Putamen (tissue), 1 donor: Measurements from ENCODE around the gene GSG1L.

Source experiments
- DNase-seq: peaks from one replicate; pipeline ENCODE4 v3.0.0-alpha.2; 2016; ENCODE audit warnings: low spot score

Gene GSG1L

DNA sequence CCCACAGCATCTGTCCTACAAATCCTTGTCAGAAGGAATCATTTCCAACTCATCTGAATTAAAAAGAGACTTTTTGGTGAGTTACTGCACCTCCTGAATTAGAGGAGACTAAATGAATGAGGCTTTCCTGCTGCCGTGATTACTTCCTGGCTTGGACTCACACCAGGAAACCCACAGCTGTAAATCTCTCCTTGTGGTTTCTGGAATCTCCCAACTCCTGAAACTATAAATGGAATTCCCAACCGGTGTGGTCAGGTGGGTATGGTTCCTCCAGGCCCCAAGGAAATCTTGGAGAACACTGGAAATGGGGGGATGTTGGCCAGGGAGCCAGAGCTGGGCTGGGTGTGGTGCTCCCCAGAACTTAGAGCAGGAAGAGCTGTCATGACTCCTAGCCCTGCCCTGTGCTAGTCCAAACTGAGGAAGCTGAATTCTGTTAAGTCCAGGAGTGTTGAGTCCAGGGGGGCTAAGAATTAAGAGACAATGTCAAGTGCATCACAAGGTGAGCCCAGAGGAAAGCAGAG is 216.4 kb downstream of the GSG1L start:
- no peak for DNase-seq

DNA sequence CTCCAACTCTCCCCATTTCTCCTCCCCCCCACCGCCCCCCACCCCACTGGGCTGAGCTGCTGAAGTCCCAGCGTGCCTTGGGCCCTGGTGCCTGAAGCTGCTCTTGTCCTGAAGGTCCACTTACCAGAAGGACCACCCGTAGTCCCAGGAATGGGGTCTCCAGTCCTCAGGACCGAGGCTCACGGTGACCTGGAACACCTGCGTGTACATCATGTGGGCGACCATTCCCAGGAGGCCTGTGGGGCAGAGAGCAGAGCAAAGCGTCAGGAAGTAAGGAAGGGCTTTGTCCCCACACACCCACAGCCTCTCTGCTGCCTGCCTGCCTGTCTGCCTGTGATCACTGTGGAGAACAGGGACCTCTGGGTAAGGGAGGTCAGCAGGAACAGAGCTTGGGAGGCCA is 218.7 kb downstream of the GSG1L start:
- DNase-seq: no peak

- no peak for DNase-seq
Measured at GRCh38 chr16:27843800-27844199, 219.7 kb downstream of the GSG1L start.

DNA sequence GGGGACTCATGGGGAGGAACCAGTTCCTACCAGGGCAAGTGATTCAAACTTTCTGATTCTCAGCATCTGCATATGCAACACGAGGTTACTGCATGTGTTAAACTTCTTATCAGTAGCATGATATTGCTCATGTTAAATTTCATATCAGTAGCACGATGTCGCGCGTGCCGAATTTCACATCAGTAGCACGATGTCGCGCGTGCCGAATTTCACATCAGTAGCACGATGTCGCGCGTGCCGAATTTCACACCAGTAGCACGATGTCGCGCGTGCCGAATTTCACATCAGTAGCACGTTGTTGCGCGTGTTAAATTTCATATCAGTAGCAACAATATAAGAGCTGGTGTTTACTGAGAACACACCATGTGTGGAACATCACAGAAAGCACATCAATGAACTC is 221.6 kb downstream of the GSG1L start:
- no peak for DNase-seq

GRCh38 chr16:27841061-27841801 is 222.3 kb downstream of the GSG1L start:
- no peak for DNase-seq

GRCh38 chr16:27840311-27841060 is 223.0 kb downstream of the GSG1L start:
- DNase-seq: no peak

GRCh38 chr16:27839419-27839818 is 224.1 kb downstream of the GSG1L start:
- no peak for DNase-seq

- DNase-seq: no peak
Measured at GRCh38 chr16:27838536-27839175, 224.9 kb downstream of the GSG1L start.

- no peak for DNase-seq
Measured at GRCh38 chr16:27829975-27830374, 233.5 kb downstream of the GSG1L start.

GRCh38 chr16:27828671-27829070 is 234.8 kb downstream of the GSG1L start:
- no peak for DNase-seq

GRCh38 chr16:27827765-27828164 is 235.7 kb downstream of the GSG1L start:
- DNase-seq: no peak

DNA sequence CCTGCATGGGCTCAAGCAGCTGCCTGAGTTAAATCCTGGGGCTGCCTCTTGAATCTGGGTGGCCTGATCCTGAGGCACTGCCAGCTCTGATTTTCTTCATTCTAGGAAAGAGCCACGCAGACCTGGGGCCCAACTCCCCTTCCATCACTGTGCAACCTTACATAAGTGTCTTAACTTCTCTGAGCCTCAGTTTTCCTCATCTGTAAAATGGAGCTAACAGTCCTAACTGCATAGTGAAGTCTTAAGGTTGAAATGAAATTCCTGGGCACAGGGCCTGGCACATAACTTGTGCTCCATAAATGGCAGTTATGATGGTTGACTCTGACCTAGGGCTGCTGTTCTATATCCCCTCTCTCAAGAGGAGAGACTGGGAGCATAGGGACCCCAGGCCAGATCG is 236.6 kb downstream of the GSG1L start:
- no peak for DNase-seq

GRCh38 chr16:27826081-27826892 is 237.2 kb downstream of the GSG1L start:
- DNase-seq: no peak

DNA sequence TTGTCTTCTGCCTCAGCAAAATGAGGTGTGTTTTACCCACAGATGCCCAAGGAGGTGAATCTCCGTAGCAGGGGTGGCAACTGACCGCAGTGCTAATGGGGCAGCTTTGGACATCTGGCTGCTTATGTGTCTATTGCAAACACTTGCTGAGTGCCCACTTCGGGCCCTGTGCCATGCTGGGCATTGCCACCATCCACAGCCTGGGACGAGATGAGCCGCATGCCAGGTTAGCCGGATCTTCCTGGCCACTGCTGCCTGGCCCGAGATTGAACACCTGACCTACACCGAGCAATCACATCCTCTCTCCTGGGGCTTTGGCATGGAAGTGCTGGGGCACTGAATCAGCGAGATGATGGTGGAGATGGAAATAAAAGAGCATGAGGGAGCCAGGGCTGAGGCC is 238.7 kb downstream of the GSG1L start:
- no peak for DNase-seq

- no peak for DNase-seq
Measured at GRCh38 chr16:27824006-27824405, 239.5 kb downstream of the GSG1L start.

DNA sequence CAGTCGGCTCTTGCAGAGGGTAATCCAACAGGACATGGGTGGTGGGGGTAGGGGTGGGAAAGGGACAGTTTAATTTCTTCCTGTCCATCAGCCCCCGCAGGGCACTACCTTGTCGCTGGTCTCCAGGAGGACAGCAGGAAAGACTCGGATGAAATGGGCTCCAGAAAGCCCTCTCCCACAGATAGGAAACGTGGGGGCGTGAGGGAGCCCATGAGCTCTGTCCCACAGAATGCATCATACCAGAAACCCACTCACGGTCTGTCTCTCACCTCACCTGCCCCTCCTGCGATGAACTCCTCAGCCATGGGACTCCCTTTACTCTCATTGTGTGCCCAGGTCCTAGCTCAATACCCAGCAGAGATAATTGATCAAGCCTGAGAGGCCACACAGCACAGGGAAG is 240.1 kb downstream of the GSG1L start:
- no peak for DNase-seq

DNA sequence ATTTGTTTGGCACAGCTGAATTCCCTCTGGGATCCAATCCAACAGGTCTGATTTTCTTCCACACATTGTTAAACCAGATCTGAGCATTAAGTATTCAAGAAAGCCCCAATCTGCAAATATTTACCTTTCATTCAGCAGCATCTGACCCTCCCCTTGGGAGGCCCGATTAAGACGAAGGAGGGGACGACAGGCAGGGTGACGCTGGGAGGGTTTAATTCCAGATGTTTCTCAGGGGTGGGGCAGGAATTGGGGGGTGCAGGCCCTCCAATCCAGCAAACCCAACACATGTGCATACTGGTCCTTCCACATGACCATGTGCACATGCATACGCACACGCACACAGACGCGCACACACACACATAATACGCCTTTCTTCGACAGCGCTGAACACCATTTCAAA is 240.5 kb downstream of the GSG1L start:
- no peak for DNase-seq

DNA sequence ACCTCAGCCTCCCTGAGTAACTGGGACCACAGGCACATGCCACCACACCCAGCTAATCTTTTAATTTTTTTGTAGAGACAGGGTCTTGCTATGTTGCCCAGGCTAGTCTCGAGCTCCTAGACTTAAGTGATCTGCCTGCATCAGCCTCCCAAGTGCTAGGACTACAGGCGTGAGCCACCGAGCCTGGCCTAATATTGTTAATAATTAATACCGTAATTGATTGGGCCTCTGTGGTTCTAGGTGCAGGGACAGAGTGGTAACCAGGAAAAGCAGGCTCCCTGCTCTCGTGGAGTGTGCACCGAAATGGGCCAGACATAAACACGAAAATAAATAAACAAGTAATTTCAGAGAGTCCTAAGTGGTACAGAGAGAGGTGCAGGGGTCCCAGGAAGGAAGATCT is 241.0 kb downstream of the GSG1L start:
- no peak for DNase-seq

GRCh38 chr16:27820646-27821345 is 242.7 kb downstream of the GSG1L start:
- peak; percentile 13 for DNase-seq

DNA sequence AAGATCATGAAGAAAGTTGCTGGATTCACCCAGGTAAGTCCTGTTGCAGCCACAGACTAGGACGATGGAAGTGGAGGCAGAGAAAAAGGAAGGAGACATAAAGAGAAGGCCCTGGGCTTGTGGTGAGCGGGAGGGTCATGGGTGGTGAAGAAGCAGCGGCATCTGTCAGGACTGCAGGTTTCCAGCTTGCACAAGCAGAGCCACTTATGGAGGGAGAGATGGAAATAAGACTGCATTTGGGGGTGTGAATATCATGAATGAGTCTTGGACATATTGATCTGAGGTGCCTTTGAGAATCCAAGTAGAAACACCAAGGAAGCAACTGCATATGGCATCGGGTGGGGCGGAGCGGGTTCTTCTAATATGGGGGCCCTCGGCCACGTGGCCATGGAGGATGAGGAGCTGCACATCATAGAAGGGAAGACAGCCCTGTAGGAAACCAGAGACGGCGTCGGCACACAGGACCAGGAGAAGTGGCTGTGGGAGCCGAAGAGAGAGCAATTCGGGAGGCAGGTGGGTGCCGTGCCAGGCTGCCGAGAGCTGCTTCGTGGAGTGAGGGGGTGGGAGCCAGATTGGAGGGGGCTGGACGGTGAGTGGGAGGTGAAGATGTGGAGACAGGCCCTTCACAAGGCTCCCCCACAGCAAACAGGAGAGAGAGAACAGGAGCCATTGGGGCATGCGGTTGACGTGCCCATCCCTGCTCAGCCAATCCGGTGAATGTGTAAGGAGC is 243.5 kb downstream of the GSG1L start:
- DNase-seq: peak; percentile 37

GRCh38 chr16:27819356-27819755 is 244.2 kb downstream of the GSG1L start:
- DNase-seq: no peak
